Coronary artery (tissue), 2 donors: ENCODE data around the gene ANKUB1.
A peak's percentile ranks its signal among the peaks of the same experiment; 100 is the strongest.

Experiments used
- DNase-seq: peaks from one replicate; pipeline ENCODE4 v3.0.0-alpha.2; 2017; ENCODE audit warnings: low spot score
- H3K27ac ChIP-seq, 2 donors: fragments of 200-600 bp; sonication (generic); one replicate each; pipeline ENCODE4 v1.5.1; 2016 to 2019
- H3K4me3 ChIP-seq: fragments of 200-600 bp; sonication (generic); 2 replicates; pipeline ENCODE4 v1.5.1; 2016; ENCODE audit warnings: mild to moderate bottlenecking, moderate library complexity
- TF ChIP-seq, protein P1 (sequence below): fragments of 200-600 bp; sonication (generic); IDR thresholded peaks from one replicate; pipeline ENCODE4 v1.5.1; 2019; ENCODE audit warnings: antibody characterized with exemption

ANKUB1 gene

DNA sequence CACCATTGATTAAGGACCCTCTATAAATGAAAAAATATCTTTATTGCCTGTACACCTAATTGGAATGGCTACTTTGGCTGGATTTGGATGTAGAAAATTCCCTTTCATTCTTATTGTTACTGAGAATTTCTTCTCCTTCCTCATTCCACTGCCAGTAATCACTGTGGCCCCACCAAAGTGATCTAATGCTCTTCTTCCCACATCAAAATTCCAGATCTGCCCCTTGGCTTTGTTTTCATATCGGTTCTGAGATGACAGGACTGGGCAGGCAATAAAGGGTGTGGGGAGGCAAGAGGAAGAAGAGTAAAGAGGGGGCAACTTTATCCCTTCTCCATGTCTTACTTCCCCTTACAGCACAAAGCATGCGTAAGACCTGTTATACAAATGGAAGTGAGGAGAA, 2.1 kb downstream of the ANKUB1 start:
- no peak for DNase-seq
- Histone ChIP-seq H3K4me3 (no peak overlapping the region), H3K27ac (no peak overlapping the region)
- TF ChIP-seq, protein P1, sequence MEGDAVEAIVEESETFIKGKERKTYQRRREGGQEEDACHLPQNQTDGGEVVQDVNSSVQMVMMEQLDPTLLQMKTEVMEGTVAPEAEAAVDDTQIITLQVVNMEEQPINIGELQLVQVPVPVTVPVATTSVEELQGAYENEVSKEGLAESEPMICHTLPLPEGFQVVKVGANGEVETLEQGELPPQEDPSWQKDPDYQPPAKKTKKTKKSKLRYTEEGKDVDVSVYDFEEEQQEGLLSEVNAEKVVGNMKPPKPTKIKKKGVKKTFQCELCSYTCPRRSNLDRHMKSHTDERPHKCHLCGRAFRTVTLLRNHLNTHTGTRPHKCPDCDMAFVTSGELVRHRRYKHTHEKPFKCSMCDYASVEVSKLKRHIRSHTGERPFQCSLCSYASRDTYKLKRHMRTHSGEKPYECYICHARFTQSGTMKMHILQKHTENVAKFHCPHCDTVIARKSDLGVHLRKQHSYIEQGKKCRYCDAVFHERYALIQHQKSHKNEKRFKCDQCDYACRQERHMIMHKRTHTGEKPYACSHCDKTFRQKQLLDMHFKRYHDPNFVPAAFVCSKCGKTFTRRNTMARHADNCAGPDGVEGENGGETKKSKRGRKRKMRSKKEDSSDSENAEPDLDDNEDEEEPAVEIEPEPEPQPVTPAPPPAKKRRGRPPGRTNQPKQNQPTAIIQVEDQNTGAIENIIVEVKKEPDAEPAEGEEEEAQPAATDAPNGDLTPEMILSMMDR = no peak

DNA sequence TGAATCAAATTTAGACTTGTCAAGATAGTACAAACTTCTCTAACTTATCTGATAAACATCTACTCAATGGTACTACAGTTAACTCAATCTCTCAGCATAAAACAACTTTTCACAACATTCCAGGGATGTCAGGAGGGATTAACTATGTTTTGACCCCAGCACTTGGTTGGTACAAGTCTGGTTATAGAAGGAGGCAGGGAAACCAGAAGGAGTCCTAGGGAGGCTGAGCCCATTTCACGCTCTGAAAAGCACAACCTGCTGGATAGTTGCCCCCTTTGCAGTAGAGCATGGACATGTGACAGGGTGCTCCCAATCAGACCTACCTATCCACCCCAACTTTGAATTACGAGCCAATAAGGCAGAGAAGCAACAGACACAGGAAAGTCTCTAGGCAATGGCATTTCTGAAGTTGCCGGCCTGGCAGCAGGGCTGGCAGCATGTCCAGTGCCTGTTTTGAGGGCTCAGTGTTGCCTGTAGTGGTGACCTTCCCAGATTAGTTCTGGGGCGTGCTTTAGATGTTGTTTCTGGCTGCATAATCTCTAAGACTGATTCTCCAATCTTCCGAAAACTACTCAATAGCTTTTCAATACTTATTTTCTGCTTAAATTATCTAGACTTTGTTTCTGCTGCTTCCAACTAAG, 8.2 kb downstream of the ANKUB1 start:
- TF ChIP-seq, protein P1 = no peak
- Histone ChIP-seq H3K4me3 (no peak overlapping the region), H3K27ac (peak overlapping the region in 1 of 2 donors; percentile 51)
- no peak for DNase-seq

DNA sequence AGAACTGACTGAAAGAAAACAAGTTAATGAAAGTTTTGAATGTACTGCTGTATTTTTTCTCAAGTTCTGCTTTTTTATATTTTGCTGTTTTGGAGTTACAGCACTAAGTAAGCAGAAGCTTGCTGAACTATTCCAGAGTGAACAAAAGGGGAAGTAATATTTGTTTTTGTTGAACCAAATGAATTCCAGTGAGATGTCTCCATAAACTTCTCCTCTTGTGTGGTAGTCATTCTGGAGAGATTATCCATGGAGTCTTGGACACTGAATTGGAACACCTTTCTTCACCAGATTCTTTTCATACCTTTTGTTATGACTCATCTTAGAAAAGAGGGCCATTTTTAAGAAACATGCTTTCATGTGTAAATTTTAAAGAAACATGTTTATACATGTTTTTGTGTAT, 8.8 kb downstream of the ANKUB1 start:
- Histone ChIP-seq H3K27ac (peak overlapping the region in 1 of 2 donors; percentile 51), H3K4me3 (no peak overlapping the region)
- TF ChIP-seq, protein P1 = no peak
- DNase-seq = no peak

DNA sequence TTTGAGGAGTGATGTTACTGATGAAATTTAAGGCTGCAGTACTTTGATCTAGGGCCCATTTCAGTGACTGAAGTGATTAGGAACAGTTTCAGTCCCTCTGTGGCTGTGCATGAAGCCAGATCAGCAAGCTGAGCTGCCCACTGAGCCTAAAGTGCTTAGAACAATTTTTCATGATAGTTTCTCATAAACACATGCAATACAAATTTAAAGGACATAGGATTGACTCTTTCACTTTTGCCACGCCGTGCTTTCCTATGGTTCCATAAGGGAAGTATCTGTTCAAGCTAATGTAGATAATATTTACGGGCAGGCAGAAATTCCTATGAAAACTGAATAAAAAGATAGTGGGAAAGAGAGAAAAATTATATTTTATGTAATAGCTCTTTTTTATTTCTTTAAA, 10.6 kb downstream of the ANKUB1 start:
- TF ChIP-seq, protein P1 = no peak
- H3K27ac ChIP-seq = peak overlapping the region in 1 of 2 donors; percentile 35
- H3K4me3 ChIP-seq = no peak overlapping the region
- DNase-seq = no peak

DNA sequence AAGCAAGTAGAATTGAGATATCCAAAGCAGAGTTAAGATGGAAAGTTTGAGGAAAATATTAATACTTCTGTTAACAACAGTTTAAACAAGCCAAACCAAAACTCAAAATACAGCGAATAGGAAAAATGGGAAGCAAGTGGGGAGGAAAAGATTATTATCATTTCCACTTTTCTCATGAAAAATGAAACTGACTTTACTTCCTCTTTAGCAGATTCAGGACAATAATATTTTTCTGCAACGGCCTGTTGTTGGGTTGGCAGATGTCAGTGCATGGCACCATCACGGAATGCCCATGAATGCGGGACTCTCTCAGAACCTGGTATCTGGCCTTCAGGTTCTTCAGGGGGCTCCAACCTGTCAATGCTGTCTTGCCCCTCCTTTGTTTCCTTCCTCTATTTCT, 11.1 kb downstream of the ANKUB1 start:
- TF ChIP-seq, protein P1 = no peak
- no peak for DNase-seq
- peak overlapping the region in 1 of 2 donors; percentile 35 for H3K27ac ChIP-seq
- no peak overlapping the region for H3K4me3 ChIP-seq

DNA sequence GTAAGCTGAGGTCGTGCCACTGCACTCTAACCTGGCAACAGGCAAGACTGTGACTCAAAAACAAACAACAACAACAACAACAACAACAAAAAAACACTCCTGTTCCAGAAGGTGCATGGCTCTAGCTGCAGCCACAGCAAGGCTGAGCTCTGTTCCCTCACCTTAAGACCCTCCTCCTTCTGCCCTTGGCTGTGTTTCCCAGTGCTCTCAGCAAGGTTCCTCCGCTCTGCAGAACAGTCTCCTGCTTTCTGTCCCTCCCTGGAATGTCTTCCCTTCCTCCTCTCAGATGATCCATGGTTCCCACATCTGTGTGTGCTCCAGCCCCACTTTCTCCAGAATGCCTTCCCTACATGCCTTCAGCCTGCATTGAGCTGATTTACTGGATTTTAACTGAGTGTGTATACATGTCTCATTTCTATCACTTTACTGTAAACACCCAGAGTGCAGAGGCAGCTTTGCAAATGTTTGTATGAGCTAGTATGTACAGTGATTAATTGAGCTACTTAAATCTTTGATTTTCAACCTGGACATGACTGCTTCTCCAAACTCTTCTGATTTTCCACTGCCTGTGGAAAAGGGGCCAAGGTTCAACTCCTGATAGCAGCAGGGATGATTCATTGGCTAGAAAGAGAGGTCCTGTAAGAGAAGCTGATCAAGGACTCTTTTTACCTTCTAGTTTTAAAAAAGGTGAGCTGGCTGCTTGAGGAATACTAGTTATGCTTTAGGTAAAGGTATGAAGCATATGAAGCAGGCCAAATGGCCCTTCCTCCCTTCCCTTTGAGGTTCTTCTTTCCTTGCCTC, 14.7 kb downstream of the ANKUB1 start:
- TF ChIP-seq, protein P1 = no peak
- Histone ChIP-seq H3K4me3 (no peak overlapping the region), H3K27ac (no peak overlapping the region)
- DNase-seq = no peak

DNA sequence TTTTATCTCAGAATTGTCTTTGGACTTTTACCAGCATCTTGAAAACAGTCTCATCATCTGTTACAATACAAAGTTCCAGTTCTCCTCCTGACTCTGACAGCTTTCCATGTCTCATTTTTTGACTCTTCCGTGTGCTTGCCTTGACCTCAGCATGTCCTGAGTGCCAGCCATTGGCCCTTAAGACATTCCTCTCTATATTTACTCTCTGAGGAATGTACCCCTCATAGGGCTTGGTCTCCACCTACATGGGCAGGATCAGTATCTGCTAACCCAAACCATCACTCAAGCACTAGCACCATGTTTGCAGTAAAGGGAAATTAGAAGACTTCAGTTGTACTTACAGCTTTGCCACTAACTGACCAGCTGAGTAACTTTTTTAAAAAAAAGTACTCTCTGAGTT, 16.2 kb downstream of the ANKUB1 start:
- TF ChIP-seq, protein P1 = no peak
- Histone ChIP-seq H3K27ac (no peak overlapping the region), H3K4me3 (no peak overlapping the region)
- no peak for DNase-seq
